ENCODE results near the gene HOXC6. TPM values are rescaled to one million over a fixed set of nuclear protein-coding genes. Genes with fewer than 3 reads are reported as not detected.
"Not testable (repeated sequence)": the region's sequence is repeated elsewhere in the genome, so short reads cannot be mapped to it uniquely, and the experiment has no call there.

HOXC6 gene
- total RNA-seq, 1 donor from 2014 or later: not detected

GRCh38 chr12:54077843-54078242, 49.6 kb downstream of the HOXC6 start:
- ATAC-seq; DNase-seq (ENCODE audit: low spot score): not testable (repeated sequence)

GRCh38 chr12:54079115-54079514, 50.9 kb downstream of the HOXC6 start:
- DNase-seq (ENCODE audit: low spot score); ATAC-seq: not testable (repeated sequence)

Other genes with a start within 250 kb of the HOXC6 start
- gene HOXC13, start 89.6 kb upstream of the HOXC6 start, total RNA-seq: not detected
- gene HOXC12, start 73.5 kb upstream of the HOXC6 start, total RNA-seq: not detected
- not detected for gene HOXC11, start 55.3 kb upstream of the HOXC6 start, total RNA-seq
- not detected for gene HOTAIR, start 53.5 kb upstream of the HOXC6 start, total RNA-seq
- gene HOXC10, start 43.3 kb upstream of the HOXC6 start, total RNA-seq: 0.33 TPM
- gene HOXC9, start 28.3 kb upstream of the HOXC6 start, total RNA-seq: not detected
- not detected for gene HOXC8, start 19.5 kb upstream of the HOXC6 start, total RNA-seq
- gene HOXC5, start 4.6 kb downstream of the HOXC6 start, total RNA-seq: not detected
- 0.10 TPM for gene HOXC4, start 25.4 kb downstream of the HOXC6 start, total RNA-seq
- 22.7 TPM for gene SMUG1, start 160.5 kb downstream of the HOXC6 start, total RNA-seq

Data from left lobe of liver (tissue), 2 donors.